ENCODE measurements around the gene ARHGDIA.

The ARHGDIA gene

GRCh38 chr17:81877569-81877968 is 6.4 kb upstream of the ARHGDIA start:
- no peak overlapping the region for H3K9ac ChIP-seq (ENCODE audit: low read depth, low read length)
- H3K27me3 ChIP-seq (ENCODE audit: control insufficient read depth, insufficient read depth, low read length), result no peaks in the 10 kb centered on the region

GRCh38 chr17:81871387-81872230 is 472 bp upstream of the ARHGDIA start:
- peak overlapping the region; percentile 98 for H3K9ac ChIP-seq (ENCODE audit: low read depth, low read length)
- peaks cover 12% of the 10 kb centered on the region for H3K36me3 ChIP-seq (ENCODE audit: control insufficient read depth, insufficient read depth, low read length)
- no peaks in the 10 kb centered on the region for H3K9me3 ChIP-seq (ENCODE audit: control insufficient read depth, insufficient read depth, low read length)
- no peaks in the 10 kb centered on the region for H3K4me1 ChIP-seq (ENCODE audit: control insufficient read depth, insufficient read depth, low read length)
- peak overlapping the region; percentile 91 for H3K4me3 ChIP-seq (ENCODE audit: low read depth, low read length)
- H3K27me3 ChIP-seq (ENCODE audit: control insufficient read depth, insufficient read depth, low read length), result no peaks in the 10 kb centered on the region

More at GRCh38 chr17:81877569-81877968, 6.4 kb upstream of the ARHGDIA start:
- H3K4me3 ChIP-seq (ENCODE audit: low read depth, low read length), result no peak overlapping the region
- no peaks in the 10 kb centered on the region for H3K4me1 ChIP-seq (ENCODE audit: control insufficient read depth, insufficient read depth, low read length)
- H3K36me3 ChIP-seq (ENCODE audit: control insufficient read depth, insufficient read depth, low read length), result peaks cover 11% of the 10 kb centered on the region
- H3K9me3 ChIP-seq (ENCODE audit: control insufficient read depth, insufficient read depth, low read length), result no peaks in the 10 kb centered on the region

GRCh38 chr17:81870131-81870980 is 781 bp downstream of the ARHGDIA start:
- H3K27me3 ChIP-seq (ENCODE audit: control insufficient read depth, insufficient read depth, low read length), result no peaks in the 10 kb centered on the region
- no peaks in the 10 kb centered on the region for H3K4me1 ChIP-seq (ENCODE audit: control insufficient read depth, insufficient read depth, low read length)
- H3K9ac ChIP-seq (ENCODE audit: low read depth, low read length), result peak overlapping the region; percentile 89
- H3K4me3 ChIP-seq (ENCODE audit: low read depth, low read length), result peak overlapping the region; percentile 81
- H3K9me3 ChIP-seq (ENCODE audit: control insufficient read depth, insufficient read depth, low read length), result no peaks in the 10 kb centered on the region
- H3K36me3 ChIP-seq (ENCODE audit: control insufficient read depth, insufficient read depth, low read length), result peaks cover 21% of the 10 kb centered on the region

GRCh38 chr17:81869221-81870130 is 1.7 kb downstream of the ARHGDIA start:
- Histone ChIP-seq H3K9ac (ENCODE audit: low read depth, low read length) (peak overlapping the region; percentile 89), H3K9me3 (ENCODE audit: control insufficient read depth, insufficient read depth, low read length) (no peaks in the 10 kb centered on the region), H3K36me3 (ENCODE audit: control insufficient read depth, insufficient read depth, low read length) (peaks cover 25% of the 10 kb centered on the region), H3K4me1 (ENCODE audit: control insufficient read depth, insufficient read depth, low read length) (no peaks in the 10 kb centered on the region), H3K4me3 (ENCODE audit: low read depth, low read length) (peak overlapping the region; percentile 81), H3K27me3 (ENCODE audit: control insufficient read depth, insufficient read depth, low read length) (no peaks in the 10 kb centered on the region)

- Histone ChIP-seq H3K9me3 (ENCODE audit: control insufficient read depth, insufficient read depth, low read length) (no peaks in the 10 kb centered on the region), H3K27me3 (ENCODE audit: control insufficient read depth, insufficient read depth, low read length) (no peaks in the 10 kb centered on the region), H3K4me3 (ENCODE audit: low read depth, low read length) (no peak overlapping the region), H3K4me1 (ENCODE audit: control insufficient read depth, insufficient read depth, low read length) (no peaks in the 10 kb centered on the region), H3K9ac (ENCODE audit: low read depth, low read length) (peak overlapping the region; percentile 26), H3K36me3 (ENCODE audit: control insufficient read depth, insufficient read depth, low read length) (peaks cover 29% of the 10 kb centered on the region)
Measured at GRCh38 chr17:81868674-81869220, 2.4 kb downstream of the ARHGDIA start.

- Histone ChIP-seq H3K27me3 (ENCODE audit: control insufficient read depth, insufficient read depth, low read length) (no peaks in the 10 kb centered on the region), H3K9ac (ENCODE audit: low read depth, low read length) (peak overlapping the region; percentile 26), H3K9me3 (ENCODE audit: control insufficient read depth, insufficient read depth, low read length) (no peaks in the 10 kb centered on the region), H3K36me3 (ENCODE audit: control insufficient read depth, insufficient read depth, low read length) (peaks cover 32% of the 10 kb centered on the region), H3K4me1 (ENCODE audit: control insufficient read depth, insufficient read depth, low read length) (no peaks in the 10 kb centered on the region), H3K4me3 (ENCODE audit: low read depth, low read length) (no peak overlapping the region)
Measured at GRCh38 chr17:81867991-81868673, 3.0 kb downstream of the ARHGDIA start.

GRCh38 chr17:81867170-81867990 is 3.8 kb downstream of the ARHGDIA start:
- Histone ChIP-seq H3K36me3 (ENCODE audit: control insufficient read depth, insufficient read depth, low read length) (peaks cover 34% of the 10 kb centered on the region), H3K9me3 (ENCODE audit: control insufficient read depth, insufficient read depth, low read length) (no peaks in the 10 kb centered on the region), H3K4me1 (ENCODE audit: control insufficient read depth, insufficient read depth, low read length) (no peaks in the 10 kb centered on the region), H3K27me3 (ENCODE audit: control insufficient read depth, insufficient read depth, low read length) (no peaks in the 10 kb centered on the region), H3K4me3 (ENCODE audit: low read depth, low read length) (no peak overlapping the region), H3K9ac (ENCODE audit: low read depth, low read length) (peak overlapping the region; percentile 54)

- Histone ChIP-seq H3K4me3 (ENCODE audit: low read depth, low read length) (no peak overlapping the region), H3K36me3 (ENCODE audit: control insufficient read depth, insufficient read depth, low read length) (peaks cover 34% of the 10 kb centered on the region), H3K4me1 (ENCODE audit: control insufficient read depth, insufficient read depth, low read length) (no peaks in the 10 kb centered on the region), H3K27me3 (ENCODE audit: control insufficient read depth, insufficient read depth, low read length) (no peaks in the 10 kb centered on the region), H3K9ac (ENCODE audit: low read depth, low read length) (peak overlapping the region; percentile 54), H3K9me3 (ENCODE audit: control insufficient read depth, insufficient read depth, low read length) (no peaks in the 10 kb centered on the region)
Measured at GRCh38 chr17:81866440-81867169, 4.5 kb downstream of the ARHGDIA start.

- Histone ChIP-seq H3K9me3 (ENCODE audit: control insufficient read depth, insufficient read depth, low read length) (no peaks in the 10 kb centered on the region), H3K9ac (ENCODE audit: low read depth, low read length) (no peak overlapping the region), H3K4me1 (ENCODE audit: control insufficient read depth, insufficient read depth, low read length) (no peaks in the 10 kb centered on the region), H3K4me3 (ENCODE audit: low read depth, low read length) (no peak overlapping the region), H3K27me3 (ENCODE audit: control insufficient read depth, insufficient read depth, low read length) (no peaks in the 10 kb centered on the region), H3K36me3 (ENCODE audit: control insufficient read depth, insufficient read depth, low read length) (peaks cover 34% of the 10 kb centered on the region)
Measured at GRCh38 chr17:81865733-81866439, 5.3 kb downstream of the ARHGDIA start.
